ENCODE data around the gene PLK3.
A peak's percentile ranks its signal among the peaks of the same experiment; 100 is the strongest.
"Not testable (repeated sequence)": the region's sequence is repeated elsewhere in the genome, so short reads cannot be mapped to it uniquely, and the experiment has no call there.

PLK3 gene

GRCh38 chr1:44808938-44809917, 9.1 kb downstream of the PLK3 start:
- DNase-seq (ENCODE audit: low read depth), result no peak

- no peak for DNase-seq (ENCODE audit: low read depth)
These were observed 10.1 kb downstream of the PLK3 start for GRCh38 chr1:44810101-44810761.

GRCh38 chr1:44810762-44811105, 10.6 kb downstream of the PLK3 start:
- DNase-seq (ENCODE audit: low read depth), result not testable (repeated sequence)

- DNase-seq (ENCODE audit: low read depth), result no peak
These were observed 11.1 kb downstream of the PLK3 start for GRCh38 chr1:44811234-44811633.

GRCh38 chr1:44812822-44813543, 12.8 kb downstream of the PLK3 start:
- no peak for DNase-seq (ENCODE audit: low read depth)

- not testable (repeated sequence) for DNase-seq (ENCODE audit: low read depth)
These were observed 15.7 kb downstream of the PLK3 start for GRCh38 chr1:44815926-44816325.

GRCh38 chr1:44817307-44817706, 17.1 kb downstream of the PLK3 start:
- DNase-seq (ENCODE audit: low read depth), result no peak

DNA sequence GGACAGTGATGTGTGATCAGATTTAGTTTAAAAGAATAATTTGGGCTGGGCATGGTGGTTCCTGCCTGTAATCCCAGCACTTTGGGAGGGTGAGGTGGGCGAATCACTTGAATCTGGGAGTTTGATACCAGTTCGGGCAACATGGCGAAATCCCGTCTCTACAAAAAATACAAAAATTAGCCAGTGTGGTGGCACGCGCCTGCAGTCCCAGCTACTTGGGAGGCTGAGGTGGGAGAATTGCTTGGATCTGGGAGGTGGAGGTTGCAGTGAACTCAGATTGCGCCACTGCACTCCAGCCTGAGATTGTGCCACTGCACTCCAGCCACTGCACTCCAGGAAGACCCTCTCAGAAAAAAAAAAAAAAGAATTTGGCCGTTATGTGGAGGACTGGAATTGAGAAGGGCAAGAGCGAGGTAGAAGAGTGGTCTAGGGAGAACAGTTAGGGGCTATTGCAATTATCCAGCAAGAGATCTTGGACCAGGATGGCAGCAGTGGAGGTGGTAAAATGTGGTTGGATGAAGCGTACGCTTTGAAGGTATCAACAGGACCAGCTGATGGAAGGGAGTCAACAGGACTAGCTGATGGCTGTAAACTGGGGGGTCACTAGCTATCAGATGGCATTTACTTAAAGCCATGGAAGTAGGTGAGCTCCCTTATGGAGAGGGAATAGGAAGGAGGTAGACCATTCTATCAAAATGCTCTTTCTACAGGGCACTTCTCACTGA, 17.8 kb downstream of the PLK3 start:
- no peak for DNase-seq (ENCODE audit: low read depth)

DNA sequence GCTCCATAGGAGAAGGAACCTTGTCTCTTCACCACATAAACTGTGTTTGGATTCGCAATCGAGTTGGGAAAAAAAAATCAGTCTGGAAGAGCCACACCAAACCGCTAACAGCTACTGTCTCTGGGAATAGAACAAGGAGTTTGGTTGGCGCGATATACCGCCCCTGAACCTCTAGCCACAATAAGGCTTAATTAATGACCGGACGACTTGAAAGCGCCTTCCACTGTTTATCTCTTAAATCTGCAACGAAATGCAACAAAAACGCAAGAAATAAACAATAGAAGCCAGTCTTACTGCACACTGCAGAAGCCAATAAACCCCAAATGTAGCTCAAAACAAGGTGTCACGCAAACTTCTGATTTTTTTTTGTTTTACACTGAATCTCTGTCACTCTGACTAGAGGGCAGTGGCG, 19.0 kb downstream of the PLK3 start:
- DNase-seq (ENCODE audit: low read depth), result no peak

DNA sequence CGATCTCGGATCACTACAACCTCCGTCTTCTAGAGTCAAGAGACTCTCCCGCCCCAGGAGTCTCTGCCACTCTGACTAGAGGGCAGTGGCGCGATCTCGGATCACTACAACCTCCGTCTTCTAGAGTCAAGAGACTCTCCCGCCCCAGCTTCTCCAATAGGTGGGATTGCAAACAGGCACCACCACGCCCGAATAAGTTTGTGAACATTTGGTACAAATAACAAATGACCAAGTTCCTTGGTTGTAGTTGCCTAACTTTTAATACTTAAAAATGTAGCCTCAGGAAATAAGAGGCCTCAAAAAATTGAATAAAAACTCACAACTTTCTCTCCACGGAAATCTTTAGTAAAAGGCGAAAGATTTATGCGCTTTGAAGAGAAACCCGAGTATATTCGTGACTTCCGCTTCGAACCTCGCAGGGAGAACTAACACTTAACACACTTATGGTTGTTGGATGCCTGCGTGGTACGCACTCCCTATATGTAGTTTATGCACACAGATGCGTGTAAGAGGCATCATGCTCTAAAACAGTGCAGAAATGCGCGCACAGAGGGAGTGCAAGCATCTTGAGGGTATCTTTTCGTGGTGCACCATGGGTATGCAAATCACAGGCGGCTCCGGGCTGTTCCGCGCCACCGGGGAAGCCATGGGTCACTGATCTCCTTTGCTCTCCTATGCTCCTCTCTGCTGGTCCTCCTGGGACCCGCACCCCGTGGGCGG, 19.6 kb downstream of the PLK3 start:
- peak; percentile 83 for DNase-seq (ENCODE audit: low read depth)

GRCh38 chr1:44820328-44821239, 20.4 kb downstream of the PLK3 start:
- no peak for DNase-seq (ENCODE audit: low read depth)

GRCh38 chr1:44821240-44821715, 21.1 kb downstream of the PLK3 start:
- no peak for DNase-seq (ENCODE audit: low read depth)

GRCh38 chr1:44822131-44822701, 22.0 kb downstream of the PLK3 start:
- no peak for DNase-seq (ENCODE audit: low read depth)

GRCh38 chr1:44822981-44823451, 22.8 kb downstream of the PLK3 start:
- DNase-seq (ENCODE audit: low read depth), result no peak

- DNase-seq (ENCODE audit: low read depth), result not testable (repeated sequence)
These were observed 24.2 kb downstream of the PLK3 start for GRCh38 chr1:44824392-44824791.

GRCh38 chr1:44826375-44827196, 26.4 kb downstream of the PLK3 start:
- DNase-seq (ENCODE audit: low read depth), result no peak

- DNase-seq (ENCODE audit: low read depth), result no peak
These were observed 27.2 kb downstream of the PLK3 start for GRCh38 chr1:44827197-44828002.

All from GM04503 (cell line).